Kidney epithelial cell (primary cell): Measurements from ENCODE around the gene AP1B1. TPM values are rescaled to one million over a fixed set of nuclear protein-coding genes. Genes with fewer than 3 reads are reported as not detected.

Experiments used
- total RNA-seq: library from RNA; depleted of rRNA; stranded (reverse); fragments of >200 nt; gene quantifications from 2 replicates; pipeline ENCODE4 v1.2.3, GENCODE V29; 2015

AP1B1 gene
- total RNA-seq, 1 donor from 2014 or later = 65.2 TPM

Other genes with a start within 250 kb of the AP1B1 start
- 2.2 and 6.0 TPM in 2 replicates for gene EMID1, start 182.7 kb downstream of the AP1B1 start, total RNA-seq
- gene RHBDD3, start 120.6 kb downstream of the AP1B1 start, total RNA-seq = 51.8 and 59.6 TPM in 2 replicates
- gene EWSR1, start 120.3 kb downstream of the AP1B1 start, total RNA-seq = 189 and 205 TPM in 2 replicates
- gene GAS2L1, start 81.9 kb downstream of the AP1B1 start, total RNA-seq = 8.9 and 10.3 TPM in 2 replicates
- gene RASL10A, start 72.9 kb downstream of the AP1B1 start, total RNA-seq = 0.33 TPM in 1 of 2 replicates, not detected in the other
- not detected in 2 replicates for gene RFPL1, start 50.0 kb upstream of the AP1B1 start, total RNA-seq
- 5.2 and 5.7 TPM in 2 replicates for gene NEFH, start 91.6 kb upstream of the AP1B1 start, total RNA-seq
- 51.6 and 53.9 TPM in 2 replicates for gene THOC5, start 165.2 kb upstream of the AP1B1 start, total RNA-seq
- 102 and 111 TPM in 2 replicates for gene NIPSNAP1, start 192.5 kb upstream of the AP1B1 start, total RNA-seq
- 110 and 111 TPM in 2 replicates for gene NF2, start 215.1 kb upstream of the AP1B1 start, total RNA-seq